ENCODE results near the gene IGLL5.

The IGLL5 gene

DNA sequence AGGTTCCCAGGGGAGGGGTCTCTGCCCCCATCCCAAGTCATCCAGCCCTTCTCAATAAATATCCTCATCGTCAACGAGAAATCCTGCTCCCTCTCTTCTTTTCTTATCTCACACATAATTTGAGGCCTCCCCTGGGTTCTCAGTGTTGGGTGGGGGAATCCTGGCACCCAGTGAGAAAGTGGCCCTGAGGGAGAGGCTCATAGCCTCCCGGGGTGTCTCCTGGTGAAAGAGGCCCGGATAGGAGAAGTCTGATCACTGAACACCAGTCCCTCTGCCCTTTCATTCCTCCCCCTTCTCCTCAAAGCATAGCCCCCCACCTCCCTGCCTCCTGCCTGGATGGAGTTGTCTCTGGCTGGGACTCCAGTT, 35.3 kb downstream of the IGLL5 start:
- H3K4me3 ChIP-seq (ENCODE audit: low read length): no peak overlapping the region
- H3K27ac ChIP-seq (ENCODE audit: low read length): no peak overlapping the region
- no peak overlapping the region for H3K4me2 ChIP-seq (ENCODE audit: low read length)
- no peak overlapping the region for H2AFZ ChIP-seq (ENCODE audit: low read depth, low read length)
- no peaks in the 10 kb centered on the region for H3K9me3 ChIP-seq (ENCODE audit: insufficient read depth, low read length)
- H3K36me3 ChIP-seq (replicated peaks; ENCODE audit: low read depth, low read length): peaks cover 5% of the 10 kb centered on the region
- H4K20me1 ChIP-seq (ENCODE audit: insufficient read depth, low read length): no peaks in the 10 kb centered on the region
- no peaks in the 10 kb centered on the region for H3K27me3 ChIP-seq (ENCODE audit: low read depth, low read length)
- H3K79me2 ChIP-seq (ENCODE audit: low read length): peaks cover 62% of the 10 kb centered on the region
- peaks cover 35% of the 10 kb centered on the region for H3K4me1 ChIP-seq (ENCODE audit: low read length)
- TF ChIP-seq, protein P1, sequence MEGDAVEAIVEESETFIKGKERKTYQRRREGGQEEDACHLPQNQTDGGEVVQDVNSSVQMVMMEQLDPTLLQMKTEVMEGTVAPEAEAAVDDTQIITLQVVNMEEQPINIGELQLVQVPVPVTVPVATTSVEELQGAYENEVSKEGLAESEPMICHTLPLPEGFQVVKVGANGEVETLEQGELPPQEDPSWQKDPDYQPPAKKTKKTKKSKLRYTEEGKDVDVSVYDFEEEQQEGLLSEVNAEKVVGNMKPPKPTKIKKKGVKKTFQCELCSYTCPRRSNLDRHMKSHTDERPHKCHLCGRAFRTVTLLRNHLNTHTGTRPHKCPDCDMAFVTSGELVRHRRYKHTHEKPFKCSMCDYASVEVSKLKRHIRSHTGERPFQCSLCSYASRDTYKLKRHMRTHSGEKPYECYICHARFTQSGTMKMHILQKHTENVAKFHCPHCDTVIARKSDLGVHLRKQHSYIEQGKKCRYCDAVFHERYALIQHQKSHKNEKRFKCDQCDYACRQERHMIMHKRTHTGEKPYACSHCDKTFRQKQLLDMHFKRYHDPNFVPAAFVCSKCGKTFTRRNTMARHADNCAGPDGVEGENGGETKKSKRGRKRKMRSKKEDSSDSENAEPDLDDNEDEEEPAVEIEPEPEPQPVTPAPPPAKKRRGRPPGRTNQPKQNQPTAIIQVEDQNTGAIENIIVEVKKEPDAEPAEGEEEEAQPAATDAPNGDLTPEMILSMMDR (IDR thresholded peaks at IDR 0.05; ENCODE audit: low read depth, low read length): no peak
- no peak for TF ChIP-seq EZH2phosphoT487 (IDR thresholded peaks at IDR 0.05; ENCODE audit: low read depth)
- H3K9ac ChIP-seq (ENCODE audit: low read length): no peak overlapping the region

- Histone ChIP-seq H3K4me3 (ENCODE audit: low read length) (no peak overlapping the region), H3K27ac (ENCODE audit: low read length) (no peak overlapping the region), H2AFZ (ENCODE audit: low read depth, low read length) (no peak overlapping the region), H3K79me2 (ENCODE audit: low read length) (peaks cover 65% of the 10 kb centered on the region), H3K4me1 (ENCODE audit: low read length) (peaks cover 35% of the 10 kb centered on the region), H3K9me3 (ENCODE audit: insufficient read depth, low read length) (no peaks in the 10 kb centered on the region), H3K36me3 (replicated peaks; ENCODE audit: low read depth, low read length) (peaks cover 5% of the 10 kb centered on the region), H3K9ac (ENCODE audit: low read length) (no peak overlapping the region), H3K27me3 (ENCODE audit: low read depth, low read length) (no peaks in the 10 kb centered on the region), H3K4me2 (ENCODE audit: low read length) (no peak overlapping the region), H4K20me1 (ENCODE audit: insufficient read depth, low read length) (no peaks in the 10 kb centered on the region)
- TF ChIP-seq EZH2phosphoT487 (IDR thresholded peaks at IDR 0.05; ENCODE audit: low read depth): no peak
- TF ChIP-seq, protein P1 (IDR thresholded peaks at IDR 0.05; ENCODE audit: low read depth, low read length): no peak
Measured at GRCh38 chr22:22923379-22923778, 35.8 kb downstream of the IGLL5 start.

- H3K27ac ChIP-seq (ENCODE audit: low read length): no peak overlapping the region
- no peak overlapping the region for H3K4me2 ChIP-seq (ENCODE audit: low read length)
- no peak overlapping the region for H3K9ac ChIP-seq (ENCODE audit: low read length)
- H2AFZ ChIP-seq (ENCODE audit: low read depth, low read length): no peak overlapping the region
- H3K79me2 ChIP-seq (ENCODE audit: low read length): peaks cover 67% of the 10 kb centered on the region
- peaks cover 35% of the 10 kb centered on the region for H3K4me1 ChIP-seq (ENCODE audit: low read length)
- no peaks in the 10 kb centered on the region for H3K9me3 ChIP-seq (ENCODE audit: insufficient read depth, low read length)
- H4K20me1 ChIP-seq (ENCODE audit: insufficient read depth, low read length): no peaks in the 10 kb centered on the region
- no peak overlapping the region for H3K4me3 ChIP-seq (ENCODE audit: low read length)
- TF ChIP-seq, protein P1 (IDR thresholded peaks at IDR 0.05; ENCODE audit: low read depth, low read length): no peak
- no peak for TF ChIP-seq EZH2phosphoT487 (IDR thresholded peaks at IDR 0.05; ENCODE audit: low read depth)
- H3K27me3 ChIP-seq (ENCODE audit: low read depth, low read length): no peaks in the 10 kb centered on the region
- peaks cover 5% of the 10 kb centered on the region for H3K36me3 ChIP-seq (replicated peaks; ENCODE audit: low read depth, low read length)
Measured at GRCh38 chr22:22923930-22924329, 36.3 kb downstream of the IGLL5 start.

- no peak overlapping the region for H3K27ac ChIP-seq (ENCODE audit: low read length)
- no peak overlapping the region for H3K4me2 ChIP-seq (ENCODE audit: low read length)
- H3K79me2 ChIP-seq (ENCODE audit: low read length): peaks cover 73% of the 10 kb centered on the region
Measured at GRCh38 chr22:22924369-22925145, 36.9 kb downstream of the IGLL5 start.

More at GRCh38 chr22:22924369-22925145, 36.9 kb downstream of the IGLL5 start:
- Histone ChIP-seq H4K20me1 (ENCODE audit: insufficient read depth, low read length) (no peaks in the 10 kb centered on the region), H3K9ac (ENCODE audit: low read length) (no peak overlapping the region), H2AFZ (ENCODE audit: low read depth, low read length) (no peak overlapping the region), H3K27me3 (ENCODE audit: low read depth, low read length) (no peaks in the 10 kb centered on the region), H3K9me3 (ENCODE audit: insufficient read depth, low read length) (no peaks in the 10 kb centered on the region), H3K36me3 (replicated peaks; ENCODE audit: low read depth, low read length) (peaks cover 5% of the 10 kb centered on the region), H3K4me1 (ENCODE audit: low read length) (peaks cover 41% of the 10 kb centered on the region), H3K4me3 (ENCODE audit: low read length) (no peak overlapping the region)
- TF ChIP-seq, protein P1 (IDR thresholded peaks at IDR 0.05; ENCODE audit: low read depth, low read length): no peak
- TF ChIP-seq EZH2phosphoT487 (IDR thresholded peaks at IDR 0.05; ENCODE audit: low read depth): no peak
